OCI-LY3 (cell line): ENCODE measurements around the gene PCSK6.
"Not testable (repeated sequence)": the region's sequence is repeated elsewhere in the genome, so short reads cannot be mapped to it uniquely, and the experiment has no call there.

Source experiments
- H2AFZ ChIP-seq: fragments of 200-600, 300-600 bp; shearing (Covaris generic); 2 replicates; pipeline ENCODE4 v1.6.0; 2014; ENCODE audit warnings: antibody characterized with exemption, low read depth, low read length
- H3K27ac ChIP-seq: fragments of 200-600, 300-600 bp; sonication (generic); 2 replicates; pipeline ENCODE4 v1.5.1; 2014; ENCODE audit warnings: mild to moderate bottlenecking, low read length, moderate library complexity, mixed read lengths
- H3K27me3 ChIP-seq: fragments of 200-600, 300-600 bp; sonication (generic); 2 replicates; pipeline ENCODE4 v1.6.1; 2014; ENCODE audit warnings: low read depth, low read length, mixed read lengths
- H3K36me3 ChIP-seq: fragments of 200-600, 300-600 bp; sonication (generic); replicated peaks from 2 replicates; pipeline ENCODE3; 2014; ENCODE audit warnings: low read depth, low read length, mixed read lengths
- H3K4me1 ChIP-seq: fragments of 300-600, 200-600 bp; sonication (generic); 2 replicates; pipeline ENCODE4 v1.6.1; 2014; ENCODE audit warnings: low read length, mixed read lengths
- H3K4me2 ChIP-seq: fragments of 200-600, 300-600 bp; sonication (generic); 2 replicates; pipeline ENCODE4 v1.6.1; 2014; ENCODE audit warnings: low read length, mixed read lengths
- H3K4me3 ChIP-seq: fragments of 300-600, 200-600 bp; sonication (generic); 2 replicates; pipeline ENCODE4 v1.5.1; 2014; ENCODE audit warnings: antibody characterized with exemption, mild to moderate bottlenecking, low read length, moderate library complexity
- H3K79me2 ChIP-seq: fragments of 300-600, 200-600 bp; shearing (Covaris generic); 2 replicates; pipeline ENCODE4 v1.6.1; 2014; ENCODE audit warnings: mild to moderate bottlenecking, low read length, mixed read lengths
- H3K9ac ChIP-seq: fragments of 300-600, 200-600 bp; shearing (Covaris generic); 2 replicates; pipeline ENCODE4 v1.6.0; 2014; ENCODE audit warnings: mild to moderate bottlenecking, low read length, moderate library complexity
- H3K9me3 ChIP-seq: fragments of 200-600, 300-600 bp; shearing (Covaris generic); 2 replicates; pipeline ENCODE4 v1.6.1; 2014; ENCODE audit warnings: low read length, mixed read lengths; ENCODE audit not compliant: insufficient read depth
- H4K20me1 ChIP-seq: fragments of 200-600, 300-600 bp; sonication (generic); 2 replicates; pipeline ENCODE4 v1.6.1; 2016; ENCODE audit warnings: low read length, mixed read lengths; ENCODE audit not compliant: insufficient read depth
- CTCF ChIP-seq: fragments of 200-600, 300-600 bp; sonication (generic); IDR thresholded peaks from 2 replicates; pipeline ENCODE4 v1.5.1; 2014; ENCODE audit warnings: antibody characterized with exemption, low read length, low read depth
- EZH2phosphoT487 ChIP-seq: fragments of 200-600 bp; shearing (Covaris generic); IDR thresholded peaks from 2 replicates; pipeline ENCODE4 v1.6.1; 2018; ENCODE audit warnings: antibody characterized with exemption, mixed run types, low read depth

The PCSK6 gene

GRCh38 chr15:101426761-101427333 lies 62.7 kb downstream of the PCSK6 start:
- H3K4me3 ChIP-seq = no peak overlapping the region
- no peaks in the 10 kb centered on the region for H3K36me3 ChIP-seq
- TF ChIP-seq EZH2phosphoT487 (no peak), CTCF (no peak)

GRCh38 chr15:101425787-101426365 lies 63.6 kb downstream of the PCSK6 start:
- Histone ChIP-seq H3K4me3 (no peak overlapping the region), H4K20me1 (no peaks in the 10 kb centered on the region), H3K27me3 (peaks cover 36% of the 10 kb centered on the region), H2AFZ (no peak overlapping the region), H3K79me2 (no peaks in the 10 kb centered on the region), H3K9ac (no peak overlapping the region), H3K27ac (no peak overlapping the region), H3K36me3 (no peaks in the 10 kb centered on the region), H3K4me1 (no peaks in the 10 kb centered on the region), H3K4me2 (no peak overlapping the region), H3K9me3 (no peaks in the 10 kb centered on the region)
- TF ChIP-seq CTCF = no peak
- TF ChIP-seq EZH2phosphoT487 = no peak

More at GRCh38 chr15:101426761-101427333, 62.7 kb downstream of the PCSK6 start:
- Histone ChIP-seq H3K79me2 (no peaks in the 10 kb centered on the region), H3K4me2 (no peak overlapping the region), H3K27me3 (peaks cover 29% of the 10 kb centered on the region), H3K9me3 (no peaks in the 10 kb centered on the region), H2AFZ (no peak overlapping the region), H4K20me1 (no peaks in the 10 kb centered on the region), H3K4me1 (no peaks in the 10 kb centered on the region), H3K9ac (no peak overlapping the region), H3K27ac (no peak overlapping the region)

GRCh38 chr15:101424984-101425383 lies 64.5 kb downstream of the PCSK6 start:
- H3K79me2 ChIP-seq = no peaks in the 10 kb centered on the region
- H3K4me2 ChIP-seq = no peak overlapping the region

GRCh38 chr15:101420232-101420631 lies 69.3 kb downstream of the PCSK6 start:
- Histone ChIP-seq H3K4me1 (no peaks in the 10 kb centered on the region), H3K4me3 (no peak overlapping the region), H4K20me1 (no peaks in the 10 kb centered on the region), H3K27ac (no peak overlapping the region), H3K79me2 (no peaks in the 10 kb centered on the region), H3K36me3 (no peaks in the 10 kb centered on the region), H3K9ac (no peak overlapping the region), H2AFZ (no peak overlapping the region), H3K27me3 (peaks cover 34% of the 10 kb centered on the region), H3K9me3 (no peaks in the 10 kb centered on the region), H3K4me2 (no peak overlapping the region)
- TF ChIP-seq EZH2phosphoT487 (no peak), CTCF (no peak)

More at GRCh38 chr15:101424984-101425383, 64.5 kb downstream of the PCSK6 start:
- Histone ChIP-seq H3K27ac (no peak overlapping the region), H3K9ac (no peak overlapping the region), H3K27me3 (peaks cover 36% of the 10 kb centered on the region), H3K36me3 (no peaks in the 10 kb centered on the region), H3K4me3 (no peak overlapping the region), H4K20me1 (no peaks in the 10 kb centered on the region), H3K4me1 (no peaks in the 10 kb centered on the region), H3K9me3 (no peaks in the 10 kb centered on the region), H2AFZ (no peak overlapping the region)
- TF ChIP-seq EZH2phosphoT487 (no peak), CTCF (no peak)

- not testable (repeated sequence) for H2AFZ ChIP-seq, H3K9ac ChIP-seq, H3K36me3 ChIP-seq, H3K4me1 ChIP-seq, H3K79me2 ChIP-seq, H4K20me1 ChIP-seq, H3K9me3 ChIP-seq, H3K4me3 ChIP-seq, H3K27ac ChIP-seq, H3K4me2 ChIP-seq
- peaks cover 31% of the 10 kb centered on the region for H3K27me3 ChIP-seq
Measured at GRCh38 chr15:101416475-101416874, 73.0 kb downstream of the PCSK6 start.
